ENCODE results near the gene VOPP1.

Gene VOPP1

DNA sequence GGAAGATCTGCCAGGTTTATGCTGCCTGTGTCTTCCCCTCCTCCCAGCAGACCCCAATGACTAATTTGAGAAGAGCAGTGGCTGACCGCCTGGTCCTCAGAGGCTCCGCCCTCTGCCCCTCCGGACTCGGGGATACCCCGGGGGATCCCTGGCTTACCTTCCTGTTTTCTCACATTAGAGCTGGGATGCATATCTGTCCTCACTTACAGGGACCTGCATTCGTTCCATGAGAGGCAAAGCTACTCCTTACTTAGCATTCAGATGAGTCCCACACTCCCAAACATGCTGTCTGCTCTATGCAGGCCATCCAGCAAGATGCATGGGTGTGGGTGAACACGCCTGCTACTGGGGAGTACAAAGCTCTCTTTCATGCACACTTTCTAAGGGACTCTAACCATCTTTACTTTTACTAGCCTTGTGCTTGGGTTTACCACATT is 24.0 kb downstream of the VOPP1 start:
- Histone ChIP-seq H4K20me1 (ENCODE audit: control insufficient read depth, insufficient read depth, low read depth, low read length) (peaks cover 10% of the 10 kb centered on the region; the same call in 1 of the 2 replicates), H3K4me2 (ENCODE audit: low read length) (no peak overlapping the region), H3F3A (ENCODE audit: control insufficient read depth, insufficient read depth) (no peaks in the 10 kb centered on the region), H3K9me3 (ENCODE audit: control insufficient read depth, insufficient read depth, low read length) (no peaks in the 10 kb centered on the region), H3K27ac (ENCODE audit: low read depth, low read length) (no peak overlapping the region), H3K9me2 (replicated peaks; ENCODE audit: control insufficient read depth, low read length) (no peaks in the 10 kb centered on the region), H3K27me3 (ENCODE audit: control insufficient read depth, low read length) (no peaks in the 10 kb centered on the region), H3K36me3 (ENCODE audit: control insufficient read depth, low read length) (peaks cover 17% of the 10 kb centered on the region), H3K4me3 (ENCODE audit: low read length) (no peak overlapping the region), H3K79me2 (ENCODE audit: control insufficient read depth, low read length) (peaks cover 99% of the 10 kb centered on the region), H3K4me1 (ENCODE audit: control insufficient read depth, low read length) (peaks cover 50% of the 10 kb centered on the region)
- TF ChIP-seq EZH2phosphoT487 (IDR thresholded peaks at IDR 0.05; ENCODE audit: borderline replicate concordance, low read length), result no peak
- TF ChIP-seq, protein P1, sequence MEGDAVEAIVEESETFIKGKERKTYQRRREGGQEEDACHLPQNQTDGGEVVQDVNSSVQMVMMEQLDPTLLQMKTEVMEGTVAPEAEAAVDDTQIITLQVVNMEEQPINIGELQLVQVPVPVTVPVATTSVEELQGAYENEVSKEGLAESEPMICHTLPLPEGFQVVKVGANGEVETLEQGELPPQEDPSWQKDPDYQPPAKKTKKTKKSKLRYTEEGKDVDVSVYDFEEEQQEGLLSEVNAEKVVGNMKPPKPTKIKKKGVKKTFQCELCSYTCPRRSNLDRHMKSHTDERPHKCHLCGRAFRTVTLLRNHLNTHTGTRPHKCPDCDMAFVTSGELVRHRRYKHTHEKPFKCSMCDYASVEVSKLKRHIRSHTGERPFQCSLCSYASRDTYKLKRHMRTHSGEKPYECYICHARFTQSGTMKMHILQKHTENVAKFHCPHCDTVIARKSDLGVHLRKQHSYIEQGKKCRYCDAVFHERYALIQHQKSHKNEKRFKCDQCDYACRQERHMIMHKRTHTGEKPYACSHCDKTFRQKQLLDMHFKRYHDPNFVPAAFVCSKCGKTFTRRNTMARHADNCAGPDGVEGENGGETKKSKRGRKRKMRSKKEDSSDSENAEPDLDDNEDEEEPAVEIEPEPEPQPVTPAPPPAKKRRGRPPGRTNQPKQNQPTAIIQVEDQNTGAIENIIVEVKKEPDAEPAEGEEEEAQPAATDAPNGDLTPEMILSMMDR (IDR thresholded peaks at IDR 0.05; ENCODE audit: low read depth, low read length, poor library complexity, severe bottlenecking), result no peak

DNA sequence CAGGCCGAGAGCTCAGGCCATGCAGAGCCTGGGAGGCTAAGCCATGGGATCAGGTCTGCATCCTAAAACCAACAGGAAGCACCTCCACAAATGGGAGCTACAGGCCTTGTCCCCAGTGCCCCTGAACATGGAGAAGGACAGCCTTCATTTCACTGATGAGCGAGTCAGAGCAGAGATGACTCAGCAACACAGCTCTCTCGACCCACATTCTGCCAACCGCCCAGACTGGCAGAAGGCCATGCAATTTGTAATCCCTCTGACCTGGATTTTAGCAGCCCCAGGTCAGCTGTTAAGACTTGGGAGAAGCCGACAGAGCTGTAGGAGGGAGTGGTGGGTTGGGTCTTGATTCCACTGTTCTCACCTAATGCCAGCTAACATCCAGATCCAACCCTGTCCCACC is 25.5 kb downstream of the VOPP1 start:
- no peak overlapping the region for H3K27ac ChIP-seq (ENCODE audit: low read depth, low read length)
- no peaks in the 10 kb centered on the region for H3K9me3 ChIP-seq (ENCODE audit: control insufficient read depth, insufficient read depth, low read length)
- H4K20me1 ChIP-seq (ENCODE audit: control insufficient read depth, insufficient read depth, low read depth, low read length), result peaks cover 10% of the 10 kb centered on the region; the same call in 1 of the 2 replicates
- peaks cover 17% of the 10 kb centered on the region for H3K36me3 ChIP-seq (ENCODE audit: control insufficient read depth, low read length)
- TF ChIP-seq EZH2phosphoT487 (IDR thresholded peaks at IDR 0.05; ENCODE audit: borderline replicate concordance, low read length), result no peak
- TF ChIP-seq, protein P1 (IDR thresholded peaks at IDR 0.05; ENCODE audit: low read depth, low read length, poor library complexity, severe bottlenecking), result no peak
- peaks cover 95% of the 10 kb centered on the region for H3K79me2 ChIP-seq (ENCODE audit: control insufficient read depth, low read length)
- no peaks in the 10 kb centered on the region for H3K9me2 ChIP-seq (replicated peaks; ENCODE audit: control insufficient read depth, low read length)
- H3K4me1 ChIP-seq (ENCODE audit: control insufficient read depth, low read length), result peaks cover 42% of the 10 kb centered on the region
- no peaks in the 10 kb centered on the region for H3K27me3 ChIP-seq (ENCODE audit: control insufficient read depth, low read length)
- H3K4me3 ChIP-seq (ENCODE audit: low read length), result no peak overlapping the region
- no peaks in the 10 kb centered on the region for H3F3A ChIP-seq (ENCODE audit: control insufficient read depth, insufficient read depth)
- no peak overlapping the region for H3K4me2 ChIP-seq (ENCODE audit: low read length)

DNA sequence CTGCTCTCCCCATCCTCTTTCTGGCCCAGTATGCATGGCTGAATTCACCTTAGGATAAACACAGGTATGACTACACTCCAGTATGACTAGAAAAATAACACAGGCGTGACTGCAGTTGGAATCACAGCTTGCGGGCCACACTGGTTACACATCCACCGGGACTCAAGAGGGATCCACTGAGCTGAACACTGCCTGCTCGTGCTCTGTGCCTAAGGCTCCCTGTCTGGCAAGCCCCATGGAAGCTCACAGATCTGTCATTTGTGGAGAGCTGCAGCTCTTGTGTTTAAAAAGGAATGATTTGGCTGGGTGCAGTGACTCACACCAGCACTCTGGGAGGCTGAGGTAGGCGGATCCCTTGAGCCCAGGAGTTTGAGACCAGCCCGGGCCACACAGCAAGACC is 26.8 kb downstream of the VOPP1 start:
- Histone ChIP-seq H3K4me2 (ENCODE audit: low read length) (no peak overlapping the region), H3K9me2 (replicated peaks; ENCODE audit: control insufficient read depth, low read length) (no peaks in the 10 kb centered on the region), H3K27me3 (ENCODE audit: control insufficient read depth, low read length) (no peaks in the 10 kb centered on the region), H3K79me2 (ENCODE audit: control insufficient read depth, low read length) (peaks cover 95% of the 10 kb centered on the region), H3K36me3 (ENCODE audit: control insufficient read depth, low read length) (peaks cover 13% of the 10 kb centered on the region), H4K20me1 (ENCODE audit: control insufficient read depth, insufficient read depth, low read depth, low read length) (peaks cover 8% of the 10 kb centered on the region; the same call in 1 of the 2 replicates), H3F3A (ENCODE audit: control insufficient read depth, insufficient read depth) (no peaks in the 10 kb centered on the region), H3K9me3 (ENCODE audit: control insufficient read depth, insufficient read depth, low read length) (no peaks in the 10 kb centered on the region), H3K4me3 (ENCODE audit: low read length) (no peak overlapping the region), H3K4me1 (ENCODE audit: control insufficient read depth, low read length) (peaks cover 30% of the 10 kb centered on the region), H3K27ac (ENCODE audit: low read depth, low read length) (no peak overlapping the region)
- TF ChIP-seq, protein P1 (IDR thresholded peaks at IDR 0.05; ENCODE audit: low read depth, low read length, poor library complexity, severe bottlenecking), result no peak
- no peak for TF ChIP-seq EZH2phosphoT487 (IDR thresholded peaks at IDR 0.05; ENCODE audit: borderline replicate concordance, low read length)

Data from DOHH2 (cell line).